Nucleus accumbens (tissue), 56 donors: Measurements from ENCODE around the gene ARHGDIB.

Source experiments
- DNase-seq, 56 donors: peaks; one replicate each; lab custom pipeline; 2025; lab: John Stamatoyannopoulos, UW

The ARHGDIB gene

DNA sequence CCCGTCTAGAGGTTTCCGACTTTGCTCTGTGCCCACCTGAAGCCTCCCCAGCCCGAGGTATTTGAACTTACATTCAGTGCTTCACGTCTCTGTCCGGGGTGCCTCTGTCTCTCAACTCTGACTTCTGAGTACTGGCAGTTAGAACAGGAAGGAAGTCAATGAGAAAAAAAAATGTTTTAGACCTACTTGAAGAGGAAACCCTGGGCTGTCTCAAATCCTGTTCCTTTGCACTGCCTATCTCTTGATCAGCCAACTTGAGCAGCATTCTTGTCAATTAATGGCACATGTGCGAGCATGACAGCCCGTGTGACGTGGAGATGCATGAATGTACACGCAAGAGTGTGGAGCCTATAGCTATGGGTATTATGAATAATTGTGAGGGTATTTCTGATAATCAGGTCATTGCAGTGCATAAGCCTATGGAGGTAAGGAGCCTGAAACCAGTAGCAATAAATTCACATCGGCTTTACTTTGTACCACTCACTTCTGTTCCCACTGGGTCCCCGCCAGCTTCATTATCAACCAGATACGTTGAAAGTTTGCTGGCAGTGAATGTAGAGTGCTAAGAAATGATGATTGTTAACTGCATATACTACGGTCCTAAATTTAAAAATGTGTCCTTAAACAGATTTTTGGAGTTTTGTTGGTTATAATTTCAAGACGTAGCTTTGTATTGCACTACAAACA, at the start of gene ARHGDIB:
TSS of gene ARHGDIB (minus strand) at position 136 of the 687 bp plus-strand sequence. CDS start 10,889 bp downstream, outside the sequence.
- DNase-seq = no peak

DNA sequence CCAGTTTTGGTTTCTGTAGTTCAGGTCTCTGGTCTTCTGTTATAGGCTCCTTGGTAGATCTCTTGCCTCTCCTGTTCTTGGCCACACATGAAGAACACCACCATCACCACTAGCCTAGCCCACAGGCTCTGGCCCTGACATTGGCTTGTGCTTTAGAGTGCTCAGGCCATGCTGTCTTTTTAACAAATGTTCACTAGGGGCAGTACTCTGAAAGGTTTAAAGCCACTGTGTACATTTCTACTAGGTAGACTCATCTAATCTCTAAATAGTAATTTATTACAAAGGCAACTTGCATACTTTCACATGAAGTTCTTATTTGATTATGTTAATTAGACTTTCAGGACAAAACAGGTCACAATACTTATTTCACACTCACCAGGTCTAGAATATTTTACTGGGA, 49.8 kb upstream of the ARHGDIB start:
- DNase-seq = no peak

DNA sequence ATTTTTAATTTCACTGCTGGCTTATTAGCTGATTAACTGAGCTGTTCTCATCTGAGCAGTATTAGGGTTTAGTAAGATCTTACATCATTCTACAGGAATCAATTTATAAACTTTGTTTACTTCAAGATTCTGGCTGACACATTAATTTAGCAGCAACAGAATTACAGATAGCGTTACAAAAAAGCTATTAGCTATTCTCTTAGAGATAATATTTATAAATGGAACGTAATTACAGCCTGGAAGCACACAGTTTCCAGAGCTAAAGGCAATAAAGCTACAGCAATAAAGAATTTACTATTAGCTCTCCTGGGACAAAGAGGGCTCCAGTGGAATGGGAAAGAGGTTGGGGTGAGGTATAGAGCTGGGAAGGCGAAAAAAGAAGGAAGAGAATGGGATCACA, 46.1 kb upstream of the ARHGDIB start:
- DNase-seq = no peak

DNA sequence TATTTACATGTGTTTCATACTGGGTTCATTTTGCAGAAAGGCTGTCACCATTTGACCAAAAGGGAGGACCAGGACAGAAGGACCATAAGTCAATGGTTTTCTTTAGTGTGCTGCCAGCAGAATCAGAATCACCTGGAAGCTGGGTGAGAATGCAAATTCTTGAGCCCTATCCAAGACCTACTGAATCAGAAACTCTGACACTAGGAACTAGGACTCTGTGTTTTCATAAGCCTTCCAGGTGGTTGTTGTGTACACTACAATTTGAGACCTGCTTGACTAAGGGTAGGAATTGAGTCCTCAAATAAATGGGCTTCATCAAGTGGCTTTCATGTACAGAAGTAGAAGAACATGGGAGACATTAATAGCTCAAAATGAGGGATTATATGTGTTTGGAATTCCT, 43.7 kb upstream of the ARHGDIB start:
- no peak for DNase-seq

DNA sequence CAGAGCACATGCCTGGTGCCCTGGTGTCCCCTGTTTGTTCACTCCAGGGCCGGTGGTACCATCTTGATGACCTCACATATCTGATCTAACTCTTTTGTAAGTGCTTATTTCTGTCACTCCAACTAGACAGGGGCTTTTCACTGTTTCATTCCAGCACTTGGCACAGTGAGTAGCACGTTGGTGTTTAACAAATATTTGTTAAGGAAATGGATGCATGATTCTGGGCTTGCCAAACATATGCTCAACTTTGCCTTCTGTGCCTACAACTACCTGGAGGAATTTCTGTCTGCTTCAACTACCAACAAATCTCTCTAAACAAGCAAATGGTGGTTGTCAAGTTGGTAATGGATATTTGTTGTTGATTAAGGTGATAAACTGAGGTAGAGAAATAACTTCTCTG, 43.0 kb upstream of the ARHGDIB start:
- no peak for DNase-seq

DNA sequence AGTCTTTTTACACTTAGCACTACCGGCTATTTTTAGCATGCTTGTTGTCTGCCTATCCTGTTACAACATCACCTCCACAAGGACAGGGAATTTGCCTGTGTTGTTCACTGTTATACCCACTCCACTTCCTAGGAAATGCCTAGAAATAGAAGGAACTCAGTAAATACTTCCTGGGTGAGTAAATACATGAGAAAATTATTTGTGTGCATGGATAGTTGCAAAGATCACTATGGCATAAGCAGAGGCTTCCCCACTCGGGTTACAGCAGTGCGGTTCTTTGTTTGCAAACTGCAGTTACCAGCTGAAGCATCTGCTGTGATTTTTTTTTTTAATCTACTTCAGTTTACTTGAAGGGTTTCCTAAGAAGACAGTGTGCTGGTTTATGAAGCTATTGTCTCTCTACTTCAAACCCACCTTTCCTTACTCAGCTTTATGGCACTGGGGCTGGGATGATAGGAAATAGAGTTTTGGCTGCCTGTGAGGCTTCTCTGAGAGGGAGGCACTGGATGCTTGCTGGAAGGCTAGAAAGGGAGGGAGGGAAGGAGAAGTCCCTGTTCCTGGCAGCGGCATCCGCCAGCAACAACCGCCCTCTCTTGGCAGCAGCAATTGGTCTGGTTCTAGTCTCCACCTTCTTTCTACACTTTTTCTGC, 40.5 kb upstream of the ARHGDIB start:
- DNase-seq = peak in 28 of 56 donors; percentile 1 to 40 (median 16)

DNA sequence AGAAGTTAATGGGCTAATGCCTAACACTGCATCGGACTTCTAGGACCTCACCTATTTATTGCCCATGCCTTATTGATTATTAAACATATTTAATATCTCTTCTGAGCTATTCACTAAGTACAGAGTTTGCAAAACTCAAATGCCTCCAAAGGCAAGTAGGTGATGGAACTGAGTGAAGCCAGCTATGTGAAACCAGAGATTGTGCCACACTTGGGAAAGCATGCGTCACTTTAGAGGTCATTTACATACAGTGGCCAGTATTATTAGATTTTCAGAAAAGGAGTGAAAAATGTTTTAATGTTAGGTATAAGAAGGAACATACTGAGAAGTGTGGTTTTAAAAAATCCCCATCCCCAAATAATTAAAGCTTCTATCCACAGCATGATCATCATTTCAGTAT, 39.2 kb upstream of the ARHGDIB start:
- no peak for DNase-seq

DNA sequence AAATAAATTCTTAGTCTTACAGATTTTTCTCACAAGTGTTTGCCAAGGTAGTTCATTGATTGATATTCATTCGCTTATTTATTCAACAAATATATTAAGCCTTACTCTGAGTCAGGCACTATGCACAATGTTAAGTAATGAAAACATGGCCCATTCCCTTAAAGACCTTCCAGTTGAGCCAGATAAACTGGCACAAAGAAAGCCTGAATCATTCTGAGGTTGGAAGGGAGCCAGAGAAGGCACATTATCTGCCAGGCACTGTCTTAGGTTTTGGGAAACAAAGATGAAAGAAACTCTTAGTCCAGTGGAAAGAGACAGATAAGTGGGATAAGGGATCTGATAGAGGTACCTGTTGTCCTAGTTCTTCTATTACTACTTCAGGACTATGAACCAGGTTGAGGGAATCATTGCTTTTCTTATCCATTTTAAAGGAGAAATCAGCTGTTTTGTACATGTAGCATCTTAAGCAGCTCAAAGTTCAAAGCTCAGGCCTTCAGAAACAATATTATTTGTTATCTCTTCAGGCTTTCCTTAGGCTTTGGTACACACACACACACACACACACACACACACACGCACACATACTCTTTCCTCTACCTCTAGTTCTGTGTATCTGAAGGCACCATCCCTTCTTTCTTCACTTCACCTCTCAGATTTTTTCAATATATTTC, 38.4 kb upstream of the ARHGDIB start:
- DNase-seq = no peak

DNA sequence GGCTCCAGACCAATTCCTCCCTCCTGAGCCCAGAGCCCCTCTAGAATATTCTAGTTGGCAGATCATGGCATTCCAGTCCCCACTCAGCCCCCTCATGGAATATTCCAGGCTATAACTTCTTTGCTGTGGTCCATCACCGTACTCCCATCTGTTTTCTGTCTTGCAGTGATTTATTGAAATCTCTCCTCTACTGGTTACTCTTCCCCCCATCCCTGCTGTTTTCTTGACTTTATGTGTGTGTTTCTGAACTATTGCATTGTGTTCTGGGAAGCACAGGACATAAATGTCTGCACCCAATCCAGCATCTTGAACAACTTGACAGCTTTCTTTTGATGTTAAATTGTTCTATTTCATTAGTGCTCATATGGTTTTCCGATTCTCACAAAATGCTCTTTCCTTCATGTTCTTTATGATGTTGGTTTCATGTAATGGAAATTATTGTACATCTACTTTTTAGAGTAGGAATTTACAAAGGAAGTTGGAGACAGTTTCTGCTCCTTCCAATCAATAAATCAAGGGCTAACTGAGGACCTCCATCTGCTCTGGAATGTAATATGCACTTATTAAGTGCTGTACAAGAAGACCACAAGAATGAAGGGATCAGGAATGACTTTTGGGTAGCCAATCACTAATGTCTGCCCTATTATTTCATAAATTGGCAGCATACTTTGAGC, 37.8 kb upstream of the ARHGDIB start:
- no peak for DNase-seq

DNA sequence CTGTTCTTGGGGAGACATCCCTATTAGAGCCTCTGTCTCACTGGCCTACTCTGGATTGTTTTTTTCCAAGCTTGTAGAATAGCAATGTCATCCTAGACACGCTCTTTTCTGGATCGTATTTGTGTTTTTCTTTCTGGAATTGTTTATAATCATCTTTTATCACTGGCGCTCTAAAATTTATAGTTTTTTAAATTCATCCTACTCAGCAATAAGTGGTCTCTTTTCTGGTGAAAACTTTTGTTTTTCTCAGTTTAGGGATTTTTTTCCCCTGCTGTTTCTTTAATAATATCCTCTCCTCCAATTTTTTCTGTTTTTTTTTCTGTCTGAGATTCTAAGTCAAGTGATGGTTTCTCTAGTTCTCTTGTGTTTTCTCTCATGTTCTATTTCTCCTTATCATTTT, 36.6 kb upstream of the ARHGDIB start:
- no peak for DNase-seq

DNA sequence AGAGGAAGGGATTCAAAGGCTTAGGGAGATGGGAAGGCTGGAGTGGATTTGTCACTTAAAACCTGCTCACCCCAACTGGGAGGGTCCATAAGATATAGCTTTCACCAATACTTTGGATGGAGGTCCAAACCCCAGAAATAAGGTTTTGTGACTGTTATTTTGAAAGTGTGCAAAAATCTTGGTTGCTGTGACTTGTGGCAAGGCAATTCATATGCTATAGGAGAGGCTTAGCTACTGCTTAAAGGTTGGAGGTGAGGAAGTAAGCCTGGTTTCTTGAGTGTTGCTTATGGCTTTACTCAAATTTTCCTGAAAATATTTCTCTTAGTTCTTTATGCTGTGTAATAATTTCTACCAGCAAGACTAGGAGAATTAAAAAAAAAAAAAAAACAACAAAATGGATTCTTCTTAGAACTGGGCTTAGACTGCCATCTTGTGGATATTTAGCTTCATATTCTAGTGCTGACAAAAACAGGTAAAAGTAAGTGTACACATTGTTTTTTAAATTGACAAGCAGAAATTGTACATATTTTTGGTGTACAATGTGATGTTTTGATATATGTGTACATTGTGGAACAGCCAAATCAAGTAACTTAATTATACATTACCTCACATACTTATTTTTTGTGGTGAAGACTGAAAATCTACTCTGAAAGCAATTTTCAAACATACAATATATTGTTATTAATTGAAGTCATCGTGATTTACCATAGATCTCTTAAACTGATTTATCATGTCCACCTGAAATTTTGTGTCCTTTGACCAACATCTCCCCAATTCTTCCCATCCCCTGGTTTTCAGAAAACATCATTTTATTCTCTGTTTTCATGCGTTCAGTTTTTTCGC, 34.4 kb upstream of the ARHGDIB start:
- no peak for DNase-seq

DNA sequence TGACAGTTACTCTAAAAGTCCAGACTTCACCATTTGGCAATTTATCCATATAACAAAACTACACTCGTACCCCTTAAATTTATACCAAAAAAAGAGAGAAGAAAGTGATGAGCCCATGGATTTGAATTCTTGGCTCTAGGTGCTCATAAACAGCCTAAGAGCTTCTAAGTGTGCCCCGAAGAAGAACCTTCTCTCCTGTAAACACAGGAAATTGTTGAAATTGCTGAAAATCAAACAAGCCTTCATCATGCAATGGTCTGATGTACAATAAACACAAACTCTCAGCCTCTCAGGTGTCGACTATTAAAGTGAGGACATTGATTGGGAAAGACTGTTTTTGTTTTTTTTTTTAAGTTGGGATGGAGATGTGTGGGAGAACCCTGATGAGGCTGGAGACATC, 33.2 kb upstream of the ARHGDIB start:
- DNase-seq = no peak

DNA sequence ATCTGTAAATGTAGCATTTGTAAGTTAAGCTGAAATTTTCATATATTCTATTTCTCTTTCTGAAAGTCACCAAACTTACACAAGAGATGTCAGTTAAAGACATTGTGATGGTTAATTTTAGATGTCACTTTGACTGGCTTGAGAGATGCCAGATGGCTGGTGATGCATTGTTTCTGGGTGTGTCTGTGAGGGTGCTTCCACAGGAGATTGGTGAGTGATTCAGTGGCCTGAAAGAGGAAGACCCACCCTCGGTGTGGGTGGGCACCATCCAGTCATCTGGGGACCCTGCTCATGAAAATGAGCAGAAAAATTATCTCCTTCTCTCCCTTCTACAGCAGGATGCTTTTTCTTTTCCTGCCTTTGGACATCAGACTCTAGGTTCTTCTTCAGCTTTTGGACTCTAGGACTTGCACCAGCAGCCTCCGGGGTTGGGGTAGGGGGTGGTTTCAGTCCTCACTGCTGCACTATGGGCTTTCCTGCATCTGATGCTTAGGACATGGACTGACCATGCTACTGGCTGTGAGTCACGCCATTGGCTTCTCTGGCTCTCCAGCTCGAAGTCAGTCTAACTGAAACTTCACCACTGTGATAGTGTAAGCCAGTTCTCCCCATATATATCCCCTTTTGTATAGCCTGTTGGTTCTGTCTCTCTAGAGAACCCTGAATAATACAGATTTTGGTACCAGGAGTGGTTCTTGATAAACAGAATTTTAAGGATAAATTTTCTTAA, 32.3 kb upstream of the ARHGDIB start:
- no peak for DNase-seq

DNA sequence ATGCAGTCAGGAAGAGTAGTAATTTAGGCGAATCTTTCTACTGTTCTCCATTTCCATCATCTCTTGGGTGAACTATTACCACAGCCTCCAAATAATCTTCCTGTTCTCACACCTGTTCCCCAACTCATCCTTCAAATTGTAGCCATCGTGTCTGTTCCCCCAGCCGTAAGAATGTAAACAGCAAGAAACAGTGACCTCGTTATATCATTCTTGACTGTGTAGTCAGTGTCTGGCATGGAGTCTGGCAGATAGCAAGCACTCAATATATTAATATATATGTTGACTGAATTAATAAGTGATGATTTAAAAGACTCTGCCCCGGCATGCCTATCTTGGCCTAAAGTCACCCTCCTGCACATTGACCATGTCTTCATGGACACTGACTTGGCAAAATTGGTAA, 31.7 kb upstream of the ARHGDIB start:
- DNase-seq = no peak

DNA sequence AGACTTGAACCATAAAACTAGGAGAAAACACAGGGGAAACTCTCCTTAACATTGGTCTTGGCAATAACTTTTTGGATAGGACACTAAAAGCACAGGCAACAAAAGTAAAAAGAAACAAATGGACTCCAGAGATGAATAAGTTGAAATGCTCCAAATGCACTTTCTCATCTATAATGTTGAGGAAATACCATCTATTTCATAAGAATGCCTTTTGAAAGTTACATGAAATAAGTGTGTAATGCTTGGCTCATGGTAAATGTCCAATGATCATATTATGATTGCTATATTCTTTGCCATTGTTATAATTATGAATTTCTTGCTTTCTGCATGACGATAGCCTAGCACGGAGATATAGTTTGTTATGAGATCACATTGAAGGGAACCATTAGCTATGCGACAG, 31.3 kb upstream of the ARHGDIB start:
- DNase-seq = no peak

DNA sequence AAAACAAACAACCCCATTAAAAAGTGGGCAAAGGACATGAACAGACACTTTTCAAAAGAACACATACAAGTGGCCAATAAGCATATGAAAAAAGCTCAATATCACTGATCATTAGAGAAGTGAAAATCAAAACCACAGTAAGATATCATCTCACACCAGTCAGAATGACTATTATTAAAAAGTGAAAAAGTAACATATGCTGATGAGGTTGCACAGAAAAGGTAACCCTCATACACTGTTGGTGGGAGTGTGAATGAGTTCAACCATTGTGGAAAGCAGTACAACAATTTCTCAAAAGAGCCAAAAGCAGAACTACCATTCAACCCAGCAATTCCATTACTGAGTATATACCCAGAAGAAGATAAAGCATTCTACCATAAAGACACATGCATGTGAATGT, 29.7 kb upstream of the ARHGDIB start:
- no peak for DNase-seq

DNA sequence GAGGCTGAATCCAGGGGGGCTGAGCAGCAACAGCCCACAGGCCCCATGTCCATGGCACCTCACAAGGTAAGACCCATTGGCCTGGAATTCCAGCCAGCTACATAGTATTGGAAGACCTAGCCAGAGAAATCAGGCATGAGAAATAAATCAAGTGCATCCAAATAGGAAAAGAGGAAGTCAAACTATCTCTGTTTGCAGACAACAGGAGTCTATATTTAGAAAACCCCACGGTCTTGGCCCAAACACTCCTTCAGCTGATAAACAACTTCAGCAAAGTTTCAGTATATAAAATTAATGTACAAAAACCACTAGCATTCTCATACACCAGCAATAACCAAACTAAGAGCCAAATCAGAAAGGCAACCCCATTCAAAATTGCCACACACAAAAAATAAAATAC, 28.4 kb upstream of the ARHGDIB start:
- no peak for DNase-seq

DNA sequence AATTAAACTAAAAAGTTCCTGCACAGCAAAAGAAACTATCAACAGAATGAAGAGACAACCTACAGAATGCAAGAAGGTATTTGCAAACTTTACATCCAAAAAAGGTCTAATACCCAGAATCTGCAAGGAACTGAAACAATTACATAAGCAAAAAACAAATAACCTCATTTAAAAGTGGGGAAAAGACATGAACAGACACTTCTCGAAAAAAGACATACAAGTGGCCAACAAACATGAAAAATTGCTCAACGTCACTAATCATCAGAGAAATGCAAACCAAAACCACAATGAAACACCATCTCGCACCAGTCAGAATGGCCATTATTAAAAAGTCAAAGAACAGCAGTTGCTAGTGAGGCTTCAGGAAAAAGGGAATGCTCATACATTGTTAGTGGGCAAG, 26.6 kb upstream of the ARHGDIB start:
- DNase-seq = no peak

DNA sequence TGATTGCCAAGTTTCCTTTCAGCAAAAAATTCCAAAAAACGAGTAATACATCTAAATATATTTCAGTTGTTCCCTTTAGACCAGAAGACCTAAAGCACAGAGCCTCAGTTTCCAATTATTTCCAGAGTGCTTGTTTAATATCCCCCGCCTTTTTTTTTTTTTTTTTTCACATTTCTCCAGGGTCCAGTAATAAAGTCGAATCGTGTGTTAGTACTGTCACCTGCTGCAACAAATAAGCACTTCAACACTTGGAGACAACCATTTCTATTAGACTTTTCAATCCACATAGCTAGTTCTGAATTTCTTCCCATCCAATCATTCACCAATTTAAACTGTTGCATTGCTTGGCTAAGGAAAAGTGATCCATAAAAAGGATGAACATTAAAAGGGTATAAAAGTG, 25.0 kb upstream of the ARHGDIB start:
- DNase-seq = no peak

DNA sequence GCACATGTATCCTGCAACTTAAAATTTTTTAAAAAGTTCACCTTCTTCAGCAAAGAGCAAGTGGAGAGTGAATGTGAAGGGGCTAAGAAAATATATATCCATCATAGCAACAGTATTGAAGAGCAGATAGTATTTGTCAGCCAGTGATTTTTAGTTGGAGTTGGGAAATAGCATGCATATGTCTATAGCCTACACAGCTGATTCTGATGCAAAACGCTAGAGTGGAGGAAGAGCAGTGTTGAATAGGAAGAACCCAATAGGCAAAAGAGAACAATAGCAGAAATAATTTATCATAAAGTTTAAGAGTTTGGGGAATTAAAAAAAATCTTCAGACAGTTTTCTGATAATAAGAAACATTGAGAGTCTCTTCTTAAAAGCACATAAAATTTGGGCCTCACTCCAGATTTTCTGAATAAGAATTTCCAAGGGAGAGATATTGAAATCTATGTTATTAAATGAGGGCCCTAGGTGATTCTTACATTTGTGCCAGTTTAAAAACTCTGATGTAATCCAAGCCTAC, 23.4 kb upstream of the ARHGDIB start:
- DNase-seq = no peak
